Measurements from ENCODE around the gene SLC6A18.

Gene SLC6A18

DNA sequence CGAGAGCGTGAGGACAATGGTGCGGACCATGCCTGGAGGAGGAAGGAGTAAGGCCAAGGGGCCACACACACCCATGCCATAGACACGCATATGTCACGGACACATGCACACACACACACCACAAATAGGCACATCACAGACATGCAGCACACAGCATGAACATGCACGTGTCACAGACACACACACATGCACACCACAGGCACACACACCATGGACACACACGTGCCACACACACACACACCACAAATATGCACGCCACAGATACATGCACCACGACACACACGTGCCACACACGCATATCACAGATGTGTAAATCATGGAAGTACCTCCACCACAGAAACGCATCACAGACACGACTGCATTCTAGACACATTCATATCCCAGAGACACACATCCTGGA, 53.0 kb downstream of the SLC6A18 start:
- Histone ChIP-seq H2AK5ac (ENCODE audit: low read length) (no peak overlapping the region), H3K36me3 (ENCODE audit: control insufficient read depth, insufficient read depth, low read length) (peaks cover 1% of the 10 kb centered on the region), H2BK120ac (ENCODE audit: low read depth, low read length) (no peak overlapping the region), H3K27ac (ENCODE audit: low read depth, low read length) (no peak overlapping the region), H3K56ac (ENCODE audit: low read length) (no peak overlapping the region), H4K5ac (ENCODE audit: low read length) (no peak overlapping the region), H3K4ac (ENCODE audit: low read depth, low read length) (no peak overlapping the region), H4K8ac (ENCODE audit: low read depth, low read length) (no peak overlapping the region), H3K27me3 (ENCODE audit: insufficient read depth, low read length, poor library complexity) (no peaks in the 10 kb centered on the region), H3K79me2 (ENCODE audit: control insufficient read depth, insufficient read depth, low read length) (no peaks in the 10 kb centered on the region), H3K18ac (ENCODE audit: low read length) (no peak overlapping the region), H3K9ac (ENCODE audit: low read length) (no peak overlapping the region), H3K4me3 (ENCODE audit: low read length) (no peak overlapping the region), H3K4me2 (ENCODE audit: low read length) (no peak overlapping the region), H2BK5ac (ENCODE audit: low read length) (no peak overlapping the region), H3K4me1 (ENCODE audit: control insufficient read depth, low read depth, low read length) (no peaks in the 10 kb centered on the region), H2BK15ac (replicated peaks; ENCODE audit: low read depth) (no peak overlapping the region), H3K79me1 (ENCODE audit: low read length) (no peaks in the 10 kb centered on the region), H3K23ac (ENCODE audit: low read length) (no peak overlapping the region)
- DNase-seq, result no peak
- no CpG with 5 or more reads among the region's 13 CpGs for WGBS (ENCODE audit: extremely low coverage, insufficient coverage, low lambda C conversion rate)

- H2BK120ac ChIP-seq (ENCODE audit: low read depth, low read length), result no peak overlapping the region
- H3K27ac ChIP-seq (ENCODE audit: low read depth, low read length), result no peak overlapping the region
- peaks cover 1% of the 10 kb centered on the region for H3K36me3 ChIP-seq (ENCODE audit: control insufficient read depth, insufficient read depth, low read length)
- no peak overlapping the region for H4K5ac ChIP-seq (ENCODE audit: low read length)
- H4K8ac ChIP-seq (ENCODE audit: low read depth, low read length), result no peak overlapping the region
- no peak overlapping the region for H3K23ac ChIP-seq (ENCODE audit: low read length)
- H3K9ac ChIP-seq (ENCODE audit: low read length), result no peak overlapping the region
- H3K4me3 ChIP-seq (ENCODE audit: low read length), result no peak overlapping the region
- H3K4me1 ChIP-seq (ENCODE audit: control insufficient read depth, low read depth, low read length), result no peaks in the 10 kb centered on the region
- H2BK5ac ChIP-seq (ENCODE audit: low read length), result no peak overlapping the region
- H3K79me1 ChIP-seq (ENCODE audit: low read length), result no peaks in the 10 kb centered on the region
- no peak overlapping the region for H3K4me2 ChIP-seq (ENCODE audit: low read length)
- WGBS (ENCODE audit: extremely low coverage, insufficient coverage, low lambda C conversion rate), result no CpG with 5 or more reads among the region's 42 CpGs
- no peak overlapping the region for H2AK5ac ChIP-seq (ENCODE audit: low read length)
- no peak overlapping the region for H3K18ac ChIP-seq (ENCODE audit: low read length)
- DNase-seq, result no peak
- H3K79me2 ChIP-seq (ENCODE audit: control insufficient read depth, insufficient read depth, low read length), result no peaks in the 10 kb centered on the region
- no peak overlapping the region for H3K56ac ChIP-seq (ENCODE audit: low read length)
- no peaks in the 10 kb centered on the region for H3K27me3 ChIP-seq (ENCODE audit: insufficient read depth, low read length, poor library complexity)
- H2BK15ac ChIP-seq (replicated peaks; ENCODE audit: low read depth), result no peak overlapping the region
- H3K4ac ChIP-seq (ENCODE audit: low read depth, low read length), result no peak overlapping the region
These were observed 53.7 kb downstream of the SLC6A18 start for GRCh38 chr5:1278656-1279442.

DNA sequence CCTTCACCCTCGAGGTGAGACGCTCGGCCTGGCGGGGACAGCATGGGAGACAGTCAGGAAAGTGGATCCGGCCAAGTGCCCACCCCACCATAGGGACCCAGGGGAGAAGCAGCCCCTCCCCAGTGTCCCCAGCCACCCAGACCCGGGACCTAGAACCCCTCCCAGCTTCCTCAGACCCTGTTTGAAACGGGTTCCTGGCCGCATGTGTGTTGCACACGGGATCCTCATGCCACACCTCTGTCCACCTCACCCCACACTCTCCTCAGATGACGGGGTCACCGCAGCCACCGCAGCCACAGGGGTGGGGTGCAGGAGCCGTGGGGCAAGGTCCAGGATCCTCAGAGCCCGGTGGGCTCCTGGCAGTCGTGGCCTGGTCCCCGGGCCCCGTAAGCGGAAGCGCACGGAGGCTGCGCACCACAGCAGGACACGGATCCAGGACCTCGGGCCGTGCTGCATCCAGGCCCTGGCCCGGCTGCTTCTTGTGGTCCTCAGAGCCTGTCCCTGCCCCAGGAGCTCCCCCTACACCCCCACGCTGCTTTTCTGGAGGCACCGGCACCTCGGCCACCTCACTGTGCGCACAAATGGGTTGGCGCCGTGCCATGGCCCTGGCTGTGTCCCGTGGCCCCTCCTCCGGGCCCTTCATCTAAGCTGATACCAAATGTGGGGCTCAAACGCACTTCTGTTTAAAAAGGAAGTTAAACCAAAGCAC, 54.4 kb downstream of the SLC6A18 start:
- Histone ChIP-seq H3K27ac (ENCODE audit: low read depth, low read length) (no peak overlapping the region), H3K36me3 (ENCODE audit: control insufficient read depth, insufficient read depth, low read length) (peaks cover 1% of the 10 kb centered on the region), H4K5ac (ENCODE audit: low read length) (no peak overlapping the region), H3K27me3 (ENCODE audit: insufficient read depth, low read length, poor library complexity) (no peaks in the 10 kb centered on the region), H3K79me1 (ENCODE audit: low read length) (no peaks in the 10 kb centered on the region), H3K4me3 (ENCODE audit: low read length) (no peak overlapping the region), H2AK5ac (ENCODE audit: low read length) (no peak overlapping the region), H3K4me2 (ENCODE audit: low read length) (no peak overlapping the region), H3K9ac (ENCODE audit: low read length) (no peak overlapping the region), H2BK15ac (replicated peaks; ENCODE audit: low read depth) (no peak overlapping the region), H2BK5ac (ENCODE audit: low read length) (no peak overlapping the region), H3K79me2 (ENCODE audit: control insufficient read depth, insufficient read depth, low read length) (no peaks in the 10 kb centered on the region), H3K23ac (ENCODE audit: low read length) (no peak overlapping the region), H4K8ac (ENCODE audit: low read depth, low read length) (no peak overlapping the region), H2BK120ac (ENCODE audit: low read depth, low read length) (no peak overlapping the region), H3K18ac (ENCODE audit: low read length) (no peak overlapping the region), H3K4me1 (ENCODE audit: control insufficient read depth, low read depth, low read length) (no peaks in the 10 kb centered on the region), H3K4ac (ENCODE audit: low read depth, low read length) (no peak overlapping the region), H3K56ac (ENCODE audit: low read length) (no peak overlapping the region)
- WGBS (ENCODE audit: extremely low coverage, insufficient coverage, low lambda C conversion rate), result no CpG with 5 or more reads among the region's 34 CpGs
- DNase-seq, result no peak

DNA sequence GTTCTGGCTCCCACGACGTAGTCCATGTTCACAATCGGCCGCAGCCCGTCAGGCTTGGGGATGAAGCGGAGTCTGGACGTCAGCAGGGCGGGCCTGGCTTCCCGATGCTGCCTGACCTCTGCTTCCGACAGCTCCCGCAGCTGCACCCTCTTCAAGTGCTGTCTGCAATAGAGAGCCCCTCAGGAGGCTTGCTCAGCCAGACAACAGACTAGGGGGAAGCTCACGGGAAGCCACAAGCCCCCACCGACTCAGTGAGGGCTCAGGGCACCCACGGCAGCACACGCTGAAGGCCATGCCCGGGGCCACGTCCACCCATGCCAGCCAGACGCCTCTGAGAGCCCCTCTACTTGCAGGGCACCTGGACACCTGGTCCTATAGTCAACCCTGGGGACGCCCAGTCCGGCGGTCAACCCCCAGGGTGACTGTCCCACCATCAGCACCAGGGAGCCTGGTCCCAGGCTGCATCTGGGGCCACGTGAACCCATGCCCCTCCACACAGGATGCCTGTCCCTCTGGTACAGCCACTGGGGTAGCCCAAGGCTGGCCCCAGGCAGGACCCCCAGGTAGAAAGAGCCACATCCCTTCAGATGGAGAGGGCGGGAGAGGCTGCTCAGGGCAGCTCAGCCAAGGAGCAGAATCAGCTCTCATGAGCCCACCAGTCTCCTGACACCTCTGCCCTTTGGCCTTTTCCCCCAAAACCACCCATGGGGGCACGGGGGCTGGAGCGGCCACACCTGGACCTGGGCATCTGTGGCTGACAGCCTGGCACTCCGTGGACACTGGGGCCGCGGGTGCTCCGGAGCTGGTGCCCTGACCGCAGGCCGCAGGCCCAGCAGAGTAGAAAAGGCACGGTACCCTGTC, 55.2 kb downstream of the SLC6A18 start:
- Histone ChIP-seq H2BK5ac (ENCODE audit: low read length) (no peak overlapping the region), H4K8ac (ENCODE audit: low read depth, low read length) (no peak overlapping the region), H2BK120ac (ENCODE audit: low read depth, low read length) (no peak overlapping the region), H3K36me3 (ENCODE audit: control insufficient read depth, insufficient read depth, low read length) (peaks cover 1% of the 10 kb centered on the region), H4K5ac (ENCODE audit: low read length) (no peak overlapping the region), H3K4me1 (ENCODE audit: control insufficient read depth, low read depth, low read length) (no peaks in the 10 kb centered on the region), H3K9ac (ENCODE audit: low read length) (no peak overlapping the region), H3K27me3 (ENCODE audit: insufficient read depth, low read length, poor library complexity) (no peaks in the 10 kb centered on the region), H3K79me2 (ENCODE audit: control insufficient read depth, insufficient read depth, low read length) (peaks cover 2% of the 10 kb centered on the region), H3K27ac (ENCODE audit: low read depth, low read length) (no peak overlapping the region), H3K18ac (ENCODE audit: low read length) (no peak overlapping the region), H2BK15ac (replicated peaks; ENCODE audit: low read depth) (no peak overlapping the region), H3K4me3 (ENCODE audit: low read length) (no peak overlapping the region), H3K79me1 (ENCODE audit: low read length) (no peaks in the 10 kb centered on the region), H2AK5ac (ENCODE audit: low read length) (no peak overlapping the region), H3K56ac (ENCODE audit: low read length) (no peak overlapping the region), H3K4ac (ENCODE audit: low read depth, low read length) (no peak overlapping the region), H3K4me2 (ENCODE audit: low read length) (no peak overlapping the region), H3K23ac (ENCODE audit: low read length) (no peak overlapping the region)
- no CpG with 5 or more reads among the region's 32 CpGs for WGBS (ENCODE audit: extremely low coverage, insufficient coverage, low lambda C conversion rate)
- DNase-seq, result no peak

- no peak overlapping the region for H2AK5ac ChIP-seq (ENCODE audit: low read length)
- H3K4me2 ChIP-seq (ENCODE audit: low read length), result no peak overlapping the region
- H3K18ac ChIP-seq (ENCODE audit: low read length), result no peak overlapping the region
- H3K4me3 ChIP-seq (ENCODE audit: low read length), result no peak overlapping the region
- no peak overlapping the region for H3K9ac ChIP-seq (ENCODE audit: low read length)
- no CpG with 5 or more reads among the region's 16 CpGs for WGBS (ENCODE audit: extremely low coverage, insufficient coverage, low lambda C conversion rate)
- H2BK15ac ChIP-seq (replicated peaks; ENCODE audit: low read depth), result no peak overlapping the region
- peaks cover 1% of the 10 kb centered on the region for H3K36me3 ChIP-seq (ENCODE audit: control insufficient read depth, insufficient read depth, low read length)
- peaks cover 5% of the 10 kb centered on the region for H3K79me2 ChIP-seq (ENCODE audit: control insufficient read depth, insufficient read depth, low read length)
- no peak overlapping the region for H2BK120ac ChIP-seq (ENCODE audit: low read depth, low read length)
- H4K8ac ChIP-seq (ENCODE audit: low read depth, low read length), result no peak overlapping the region
- no peak overlapping the region for H2BK5ac ChIP-seq (ENCODE audit: low read length)
- no peak overlapping the region for H3K56ac ChIP-seq (ENCODE audit: low read length)
- no peaks in the 10 kb centered on the region for H3K4me1 ChIP-seq (ENCODE audit: control insufficient read depth, low read depth, low read length)
- H3K79me1 ChIP-seq (ENCODE audit: low read length), result no peaks in the 10 kb centered on the region
- H3K23ac ChIP-seq (ENCODE audit: low read length), result no peak overlapping the region
- no peak overlapping the region for H3K27ac ChIP-seq (ENCODE audit: low read depth, low read length)
- no peaks in the 10 kb centered on the region for H3K27me3 ChIP-seq (ENCODE audit: insufficient read depth, low read length, poor library complexity)
- no peak overlapping the region for H3K4ac ChIP-seq (ENCODE audit: low read depth, low read length)
- no peak for DNase-seq
- no peak overlapping the region for H4K5ac ChIP-seq (ENCODE audit: low read length)
These were observed 56.1 kb downstream of the SLC6A18 start for GRCh38 chr5:1281038-1281882.
